RWPE1 (cell line): ENCODE results near the gene CHRDL1.

Experiments
- CTCF ChIA-PET: fragments of 350-600 bp; sonication (Branson Sonifier 250); formaldehyde crosslinking; extraction: SDS; loops from one replicate; lab custom pipeline; 2021; lab: Yijun Ruan, JAX
- POLR2A ChIA-PET: fragments of 400-600 bp; formaldehyde crosslinking; extraction: SDS; loops from one replicate; lab custom pipeline; 2020; ENCODE audit warnings: antibody characterized with exemption; ENCODE audit not compliant: low non-redundant PET; lab: Yijun Ruan, JAX
- DNase-seq: peaks from one replicate; pipeline ENCODE4 v3.0.0; 2012; ENCODE audit warnings: low spot score
- H3K27ac ChIP-seq: fragments of 450-650 bp; 2 replicates; pipeline ENCODE4 v1.5.1; 2017
- CTCF ChIP-seq: fragments of 450-650 bp; conservative IDR thresholded peaks from 2 replicates; pipeline ENCODE4 v1.5.1; 2017; ENCODE audit warnings: low read depth, mild to moderate bottlenecking

Gene CHRDL1

GRCh38 chrX:110703641-110704040 lies 92.0 kb downstream of the CHRDL1 start:
- POLR2A ChIA-PET, result no interaction called here
- CTCF ChIA-PET, result interaction anchor here (0.5 kb wide), 1 partner anchor 262 kb away, joined by 3 read pairs; no protein-coding TSS in a partner anchor

GRCh38 chrX:110699109-110699508 lies 96.5 kb downstream of the CHRDL1 start:
- H3K27ac ChIP-seq, result no peak overlapping the region
- ChIA-PET POLR2A (no interaction called here), CTCF (no interaction called here)
- no peak for TF ChIP-seq CTCF
- no peak for DNase-seq

More at GRCh38 chrX:110703641-110704040, 92.0 kb downstream of the CHRDL1 start:
- DNase-seq, result no peak
- TF ChIP-seq CTCF, result no peak
- no peak overlapping the region for H3K27ac ChIP-seq

- DNase-seq, result no peak
Observed at GRCh38 chrX:110698696-110699095, 96.9 kb downstream of the CHRDL1 start.

GRCh38 chrX:110692866-110693265 lies 102.8 kb downstream of the CHRDL1 start:
- CTCF ChIA-PET, result interaction anchor here (0.5 kb wide), 1 partner anchor 1038 kb away, joined by 3 read pairs; no protein-coding TSS in a partner anchor
- TF ChIP-seq CTCF, result no peak
- POLR2A ChIA-PET, result no interaction called here
- no peak for DNase-seq
- H3K27ac ChIP-seq, result no peak overlapping the region

More at GRCh38 chrX:110698696-110699095, 96.9 kb downstream of the CHRDL1 start:
- POLR2A ChIA-PET, result no interaction called here
- CTCF ChIA-PET, result no interaction called here
- TF ChIP-seq CTCF, result no peak
- no peak overlapping the region for H3K27ac ChIP-seq

- ChIA-PET POLR2A (no interaction called here), CTCF (no interaction called here)
- no peak overlapping the region for H3K27ac ChIP-seq
- DNase-seq, result no peak
- no peak for TF ChIP-seq CTCF
Observed at GRCh38 chrX:110691446-110691845, 104.2 kb downstream of the CHRDL1 start.

GRCh38 chrX:110684653-110685052 lies 111.0 kb downstream of the CHRDL1 start:
- POLR2A ChIA-PET, result no interaction called here
- H3K27ac ChIP-seq, result no peak overlapping the region
- TF ChIP-seq CTCF, result no peak
- peak; percentile 30 for DNase-seq
- CTCF ChIA-PET, result no interaction called here
